GM19372 (cell line): ENCODE results near the gene PCDHA10.
"Not testable (repeated sequence)": the region's sequence is repeated elsewhere in the genome, so short reads cannot be mapped to it uniquely, and the experiment has no call there.

ENCODE experiments used
- ATAC-seq: cut with Tn5 transposase; IDR thresholded peaks from one replicate; pipeline ENCODE4 v1.9.1; 2021; ENCODE audit warnings: mild to moderate bottlenecking, low read depth, moderate library complexity; ENCODE audit not compliant: unreplicated experiment

Gene PCDHA10, protein sequence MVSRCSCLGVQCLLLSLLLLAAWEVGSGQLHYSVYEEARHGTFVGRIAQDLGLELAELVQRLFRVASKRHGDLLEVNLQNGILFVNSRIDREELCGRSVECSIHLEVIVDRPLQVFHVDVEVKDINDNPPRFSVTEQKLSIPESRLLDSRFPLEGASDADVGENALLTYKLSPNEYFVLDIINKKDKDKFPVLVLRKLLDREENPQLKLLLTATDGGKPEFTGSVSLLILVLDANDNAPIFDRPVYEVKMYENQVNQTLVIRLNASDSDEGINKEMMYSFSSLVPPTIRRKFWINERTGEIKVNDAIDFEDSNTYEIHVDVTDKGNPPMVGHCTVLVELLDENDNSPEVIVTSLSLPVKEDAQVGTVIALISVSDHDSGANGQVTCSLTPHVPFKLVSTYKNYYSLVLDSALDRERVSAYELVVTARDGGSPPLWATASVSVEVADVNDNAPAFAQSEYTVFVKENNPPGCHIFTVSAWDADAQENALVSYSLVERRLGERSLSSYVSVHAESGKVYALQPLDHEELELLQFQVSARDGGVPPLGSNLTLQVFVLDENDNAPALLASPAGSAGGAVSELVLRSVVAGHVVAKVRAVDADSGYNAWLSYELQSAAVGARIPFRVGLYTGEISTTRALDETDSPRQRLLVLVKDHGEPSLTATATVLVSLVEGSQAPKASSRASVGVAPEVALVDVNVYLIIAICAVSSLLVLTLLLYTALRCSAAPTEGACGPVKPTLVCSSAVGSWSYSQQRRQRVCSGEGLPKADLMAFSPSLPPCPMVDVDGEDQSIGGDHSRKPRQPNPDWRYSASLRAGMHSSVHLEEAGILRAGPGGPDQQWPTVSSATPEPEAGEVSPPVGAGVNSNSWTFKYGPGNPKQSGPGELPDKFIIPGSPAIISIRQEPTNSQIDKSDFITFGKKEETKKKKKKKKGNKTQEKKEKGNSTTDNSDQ

DNA sequence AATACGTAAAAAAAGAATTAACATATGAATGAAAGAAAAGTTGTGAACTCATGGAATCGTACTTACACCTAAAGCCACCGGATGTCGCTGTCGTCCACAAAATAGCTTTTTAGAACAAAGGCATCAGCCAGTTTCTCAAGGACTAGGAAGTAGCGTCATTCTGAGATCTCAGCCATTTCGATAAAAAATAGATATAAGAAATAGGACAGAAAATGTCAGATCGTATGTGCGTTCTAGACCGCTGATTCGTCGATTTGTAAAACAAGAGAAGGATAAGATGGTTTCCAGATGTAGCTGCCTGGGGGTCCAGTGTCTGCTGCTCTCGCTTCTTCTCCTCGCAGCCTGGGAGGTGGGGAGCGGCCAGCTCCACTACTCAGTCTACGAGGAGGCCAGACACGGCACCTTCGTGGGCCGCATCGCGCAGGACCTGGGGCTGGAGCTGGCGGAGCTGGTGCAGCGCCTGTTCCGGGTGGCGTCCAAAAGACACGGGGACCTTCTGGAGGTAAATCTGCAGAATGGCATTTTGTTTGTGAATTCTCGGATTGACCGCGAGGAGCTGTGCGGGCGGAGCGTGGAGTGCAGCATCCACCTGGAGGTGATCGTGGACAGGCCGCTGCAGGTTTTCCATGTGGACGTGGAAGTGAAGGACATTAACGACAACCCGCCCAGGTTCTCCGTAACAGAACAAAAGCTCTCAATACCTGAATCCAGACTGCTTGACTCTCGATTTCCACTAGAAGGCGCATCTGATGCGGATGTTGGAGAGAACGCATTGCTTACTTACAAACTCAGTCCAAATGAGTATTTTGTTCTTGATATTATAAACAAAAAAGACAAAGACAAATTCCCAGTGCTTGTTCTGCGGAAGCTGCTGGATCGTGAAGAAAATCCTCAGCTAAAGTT is at the start of gene PCDHA10:
Gene PCDHA10, plus strand, starts transcription at position 126 of the 903 bp plus-strand sequence. Its CDS starts 152 bp downstream, at position 278.
- ATAC-seq: no peak

DNA sequence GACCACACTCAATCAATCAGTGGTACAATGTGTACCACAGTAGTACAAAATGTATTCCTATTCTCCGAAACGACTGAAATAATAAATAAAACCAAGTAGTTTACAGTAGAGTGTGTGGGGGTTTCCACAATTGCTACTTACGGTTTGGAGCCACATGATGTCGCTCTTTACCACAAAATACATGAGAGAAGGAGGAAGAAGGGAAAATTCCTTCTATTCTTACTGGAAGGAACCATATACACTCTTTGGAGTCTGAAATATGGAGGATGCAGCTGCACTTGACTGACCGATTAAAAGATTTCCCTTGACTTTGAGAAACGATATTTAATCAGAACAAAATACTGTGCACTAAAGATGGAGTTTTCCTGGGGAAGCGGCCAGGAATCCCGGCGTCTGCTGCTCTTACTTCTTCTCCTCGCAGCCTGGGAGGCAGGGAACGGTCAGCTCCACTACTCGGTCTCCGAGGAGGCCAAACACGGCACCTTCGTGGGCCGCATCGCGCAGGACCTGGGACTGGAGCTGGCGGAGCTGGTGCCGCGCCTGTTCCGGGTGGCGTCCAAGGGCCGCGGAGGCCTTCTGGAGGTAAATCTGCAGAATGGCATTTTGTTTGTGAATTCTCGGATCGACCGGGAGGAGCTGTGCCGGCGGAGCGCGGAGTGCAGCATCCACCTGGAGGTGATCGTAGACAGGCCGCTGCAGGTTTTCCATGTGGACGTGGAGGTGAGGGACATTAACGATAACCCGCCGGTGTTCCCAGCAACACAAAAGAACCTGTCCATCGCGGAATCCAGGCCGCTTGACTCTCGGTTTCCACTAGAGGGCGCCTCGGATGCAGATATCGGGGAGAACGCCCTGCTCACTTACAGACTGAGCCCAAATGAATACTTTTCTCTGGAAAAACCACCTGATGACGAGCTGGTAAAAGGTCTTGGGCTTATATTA is 48.6 kb upstream of the PCDHA10 start, which contains the start of gene PCDHA4:
Gene PCDHA4, plus strand, starts transcription at position 235 of the 942 bp plus-strand sequence.
- no peak for ATAC-seq

DNA sequence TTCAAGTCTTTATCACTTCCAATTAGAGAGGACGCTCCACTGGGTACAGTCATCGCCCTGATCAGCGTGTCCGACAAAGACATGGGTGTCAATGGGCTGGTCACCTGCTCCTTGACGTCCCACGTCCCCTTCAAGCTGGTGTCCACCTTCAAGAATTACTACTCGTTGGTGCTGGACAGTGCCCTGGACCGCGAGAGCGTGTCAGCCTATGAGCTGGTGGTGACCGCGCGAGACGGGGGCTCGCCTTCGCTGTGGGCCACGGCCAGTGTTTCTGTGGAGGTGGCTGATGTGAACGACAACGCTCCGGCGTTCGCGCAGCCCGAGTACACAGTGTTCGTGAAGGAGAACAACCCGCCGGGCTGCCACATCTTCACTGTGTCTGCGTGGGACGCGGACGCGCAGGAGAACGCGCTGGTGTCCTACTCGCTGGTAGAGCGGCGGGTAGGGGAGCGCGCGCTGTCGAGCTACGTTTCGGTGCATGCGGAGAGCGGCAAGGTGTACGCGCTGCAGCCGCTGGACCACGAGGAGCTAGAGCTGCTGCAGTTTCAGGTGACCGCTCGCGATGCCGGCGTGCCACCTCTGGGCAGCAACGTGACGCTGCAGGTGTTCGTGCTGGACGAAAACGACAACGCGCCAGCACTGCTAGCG is 47.3 kb upstream of the PCDHA10 start:
- not testable (repeated sequence) for ATAC-seq

DNA sequence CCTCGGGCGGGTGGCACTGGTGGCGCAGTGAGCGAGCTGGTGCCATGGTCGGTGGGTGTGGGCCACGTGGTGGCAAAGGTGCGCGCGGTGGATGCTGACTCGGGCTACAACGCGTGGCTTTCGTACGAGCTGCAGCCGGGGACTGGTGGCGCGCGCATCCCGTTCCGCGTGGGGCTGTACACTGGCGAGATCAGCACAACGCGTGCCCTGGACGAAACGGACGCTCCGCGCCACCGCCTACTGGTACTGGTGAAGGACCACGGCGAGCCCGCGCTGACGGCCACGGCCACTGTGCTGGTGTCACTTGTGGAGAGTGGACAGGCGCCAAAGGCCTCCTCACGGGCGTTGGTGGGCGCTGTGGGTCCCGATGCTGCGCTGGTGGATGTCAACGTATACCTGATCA is 46.8 kb upstream of the PCDHA10 start:
- ATAC-seq: no peak

DNA sequence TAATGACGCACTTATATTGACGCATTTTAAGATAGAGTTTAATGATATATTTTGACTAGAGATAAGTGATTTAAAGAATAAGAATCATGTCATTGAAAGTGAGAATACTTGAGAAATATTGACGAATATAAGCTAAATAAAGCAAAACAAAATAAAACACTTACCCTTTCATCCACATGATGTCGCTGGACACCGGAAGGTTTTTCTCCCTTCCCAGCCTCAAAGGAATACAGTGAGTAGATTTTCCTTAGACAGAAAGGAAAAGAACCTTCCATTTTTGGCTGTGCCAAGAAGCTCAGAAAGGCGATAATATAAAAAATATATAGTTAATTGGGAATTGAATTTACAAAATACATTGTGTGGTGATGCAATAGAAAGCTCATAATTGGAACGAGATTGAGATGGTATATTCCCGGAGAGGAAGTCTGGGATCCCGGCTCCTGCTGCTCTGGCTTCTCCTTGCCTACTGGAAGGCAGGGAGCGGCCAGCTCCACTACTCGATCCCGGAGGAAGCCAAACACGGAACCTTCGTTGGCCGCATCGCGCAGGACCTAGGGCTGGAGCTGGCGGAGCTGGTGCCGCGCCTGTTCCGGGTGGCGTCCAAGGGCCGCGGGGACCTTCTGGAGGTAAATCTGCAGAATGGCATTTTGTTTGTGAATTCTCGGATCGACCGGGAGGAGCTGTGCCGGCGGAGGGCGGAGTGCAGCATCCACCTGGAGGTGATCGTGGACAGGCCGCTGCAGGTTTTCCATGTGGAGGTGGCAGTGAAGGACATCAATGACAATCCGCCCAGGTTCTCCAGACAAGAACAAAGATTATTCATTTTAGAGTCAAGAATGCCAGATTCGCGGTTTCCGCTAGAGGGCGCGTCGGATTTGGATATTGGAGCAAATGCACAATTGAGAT is 34.1 kb upstream of the PCDHA10 start, which contains the start of gene PCDHA5:
Gene PCDHA5, plus strand, starts transcription at position 239 of the 906 bp plus-strand sequence.
- no peak for ATAC-seq

DNA sequence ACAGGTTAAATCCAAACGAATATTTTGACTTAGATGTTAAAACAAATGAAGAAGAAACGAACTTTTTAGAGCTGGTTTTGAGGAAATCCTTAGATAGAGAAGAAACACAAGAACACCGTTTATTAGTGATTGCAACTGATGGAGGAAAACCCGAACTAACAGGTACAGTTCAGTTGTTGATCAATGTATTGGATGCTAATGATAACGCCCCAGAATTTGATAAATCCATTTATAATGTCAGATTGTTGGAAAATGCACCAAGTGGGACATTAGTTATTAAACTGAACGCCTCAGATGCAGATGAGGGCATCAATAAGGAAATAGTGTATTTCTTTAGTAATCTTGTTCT is 33.4 kb upstream of the PCDHA10 start:
- ATAC-seq: no peak

DNA sequence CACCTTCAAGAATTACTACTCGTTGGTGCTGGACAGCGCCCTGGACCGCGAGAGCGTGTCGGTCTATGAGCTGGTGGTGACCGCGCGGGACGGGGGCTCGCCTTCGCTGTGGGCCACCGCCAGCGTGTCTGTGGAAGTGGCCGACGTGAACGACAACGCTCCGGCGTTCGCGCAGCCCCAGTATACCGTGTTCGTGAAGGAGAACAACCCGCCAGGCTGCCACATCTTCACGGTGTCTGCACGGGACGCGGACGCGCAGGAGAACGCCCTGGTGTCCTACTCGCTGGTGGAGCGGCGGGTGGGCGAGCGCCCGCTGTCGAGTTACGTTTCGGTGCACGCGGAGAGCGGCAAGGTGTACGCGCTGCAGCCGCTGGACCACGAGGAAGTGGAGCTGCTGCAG is 32.7 kb upstream of the PCDHA10 start:
- not testable (repeated sequence) for ATAC-seq

DNA sequence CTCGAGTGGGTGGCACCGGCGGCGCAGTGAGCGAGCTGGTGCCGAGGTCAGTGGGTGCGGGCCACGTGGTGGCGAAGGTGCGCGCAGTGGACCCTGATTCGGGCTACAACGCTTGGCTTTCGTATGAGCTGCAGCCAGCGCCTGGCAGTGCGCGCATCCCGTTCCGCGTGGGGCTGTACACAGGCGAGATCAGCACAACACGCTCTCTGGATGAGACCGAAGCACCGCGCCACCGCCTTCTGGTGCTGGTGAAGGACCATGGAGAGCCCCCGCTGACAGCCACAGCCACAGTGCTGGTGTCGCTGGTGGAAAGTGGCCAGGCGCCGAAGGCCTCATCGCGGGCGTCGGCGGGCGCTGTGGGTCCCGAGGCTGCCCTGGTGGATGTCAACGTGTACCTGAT is 32.2 kb upstream of the PCDHA10 start:
- ATAC-seq: no peak

DNA sequence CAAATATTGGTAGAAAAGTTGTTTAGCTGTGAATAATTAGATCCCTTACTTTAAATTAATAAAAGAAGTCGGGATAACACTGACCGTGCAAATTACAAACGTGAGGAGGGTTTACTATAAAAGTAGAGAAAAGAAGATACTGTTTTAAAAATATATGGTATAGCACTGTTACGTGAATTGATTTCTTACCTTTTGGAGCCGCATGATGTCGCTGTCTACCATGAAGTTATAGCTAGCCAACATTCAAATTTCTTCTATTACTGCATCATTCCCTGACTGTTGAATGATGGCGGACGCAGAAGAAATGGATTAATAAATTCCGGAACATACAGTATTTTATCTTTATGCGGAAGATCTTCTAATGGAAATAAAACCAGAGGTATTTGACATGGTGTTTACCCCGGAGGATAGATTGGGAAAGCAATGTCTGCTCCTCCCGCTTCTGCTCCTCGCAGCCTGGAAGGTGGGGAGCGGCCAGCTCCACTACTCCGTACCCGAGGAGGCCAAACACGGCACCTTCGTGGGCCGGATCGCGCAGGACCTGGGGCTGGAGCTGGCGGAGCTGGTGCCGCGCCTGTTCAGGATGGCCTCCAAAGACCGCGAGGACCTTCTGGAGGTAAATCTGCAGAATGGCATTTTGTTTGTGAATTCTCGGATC is 27.9 kb upstream of the PCDHA10 start, which contains the start of gene PCDHA6:
Gene PCDHA6, plus strand, starts transcription at position 257 of the 658 bp plus-strand sequence. Its CDS starts 132 bp downstream, at position 389.
- no peak for ATAC-seq

DNA sequence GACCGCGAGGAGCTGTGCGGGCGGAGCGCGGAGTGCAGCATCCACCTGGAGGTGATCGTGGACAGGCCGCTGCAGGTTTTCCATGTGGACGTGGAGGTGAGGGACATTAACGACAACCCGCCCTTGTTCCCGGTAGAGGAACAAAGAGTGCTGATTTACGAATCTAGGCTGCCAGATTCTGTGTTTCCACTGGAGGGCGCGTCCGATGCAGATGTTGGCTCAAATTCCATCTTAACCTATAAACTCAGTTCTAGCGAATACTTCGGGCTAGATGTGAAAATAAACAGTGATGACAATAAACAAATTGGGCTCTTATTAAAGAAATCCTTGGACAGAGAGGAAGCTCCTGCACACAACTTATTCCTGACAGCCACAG is 27.3 kb upstream of the PCDHA10 start:
- ATAC-seq: no peak

DNA sequence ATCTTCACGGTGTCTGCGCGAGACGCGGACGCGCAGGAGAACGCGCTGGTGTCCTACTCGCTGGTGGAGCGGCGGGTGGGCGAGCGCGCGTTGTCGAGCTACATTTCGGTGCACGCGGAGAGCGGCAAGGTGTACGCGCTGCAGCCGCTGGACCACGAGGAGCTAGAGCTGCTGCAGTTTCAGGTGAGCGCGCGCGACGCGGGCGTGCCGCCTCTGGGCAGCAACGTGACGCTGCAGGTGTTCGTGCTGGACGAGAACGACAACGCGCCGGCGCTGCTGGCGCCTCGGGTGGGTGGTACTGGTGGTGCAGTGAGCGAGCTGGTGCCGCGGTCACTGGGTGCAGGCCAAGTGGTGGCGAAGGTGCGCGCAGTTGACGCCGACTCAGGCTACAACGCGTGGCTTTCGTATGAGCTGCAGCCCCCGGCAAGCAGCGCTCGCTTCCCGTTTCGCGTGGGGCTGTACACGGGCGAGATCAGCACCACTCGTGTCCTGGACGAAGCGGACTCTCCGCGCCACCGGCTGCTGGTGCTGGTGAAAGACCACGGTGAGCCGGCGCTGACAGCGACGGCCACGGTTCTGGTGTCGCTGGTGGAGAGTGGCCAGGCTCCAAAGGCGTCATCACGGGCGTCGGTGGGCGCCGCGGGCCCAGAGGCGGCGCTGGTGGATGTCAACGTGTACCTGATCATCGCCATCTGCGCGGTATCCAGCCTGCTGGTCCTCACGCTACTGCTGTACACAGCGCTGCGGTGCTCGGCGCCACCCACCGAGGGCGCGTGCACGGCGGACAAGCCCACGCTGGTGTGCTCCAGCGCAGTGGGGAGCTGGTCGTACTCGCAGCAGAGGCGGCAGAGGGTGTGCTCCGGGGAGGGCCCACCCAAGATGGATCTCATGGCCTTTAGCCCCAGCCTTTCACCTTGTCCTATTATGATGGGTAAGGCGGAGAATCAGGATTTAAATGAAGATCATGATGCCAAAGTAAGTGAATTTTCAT is 25.9 kb upstream of the PCDHA10 start:
- ATAC-seq: not testable (repeated sequence)

DNA sequence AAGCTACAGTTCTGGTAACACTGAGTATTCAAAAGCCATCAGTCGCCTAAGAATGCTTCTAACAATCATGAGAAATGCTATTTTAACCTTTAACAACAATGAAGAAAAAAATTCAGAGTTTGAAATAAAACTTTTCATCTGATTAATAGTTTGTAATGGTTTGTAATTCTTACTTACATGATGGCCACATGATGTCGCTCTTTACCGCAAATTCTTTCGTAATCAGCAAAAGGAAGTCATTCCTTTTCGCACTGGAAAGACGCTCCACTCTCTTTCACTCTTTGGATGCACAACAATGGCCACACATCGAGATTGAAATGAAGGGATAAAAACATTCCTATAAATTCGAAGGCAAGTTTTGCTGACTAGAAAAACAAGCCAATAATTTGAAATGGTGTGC is 21.7 kb upstream of the PCDHA10 start, which contains the start of gene PCDHA7:
Gene PCDHA7, plus strand, starts transcription at position 277 of the 400 bp plus-strand sequence. Its CDS starts 115 bp downstream, at position 392.
- no peak for ATAC-seq

DNA sequence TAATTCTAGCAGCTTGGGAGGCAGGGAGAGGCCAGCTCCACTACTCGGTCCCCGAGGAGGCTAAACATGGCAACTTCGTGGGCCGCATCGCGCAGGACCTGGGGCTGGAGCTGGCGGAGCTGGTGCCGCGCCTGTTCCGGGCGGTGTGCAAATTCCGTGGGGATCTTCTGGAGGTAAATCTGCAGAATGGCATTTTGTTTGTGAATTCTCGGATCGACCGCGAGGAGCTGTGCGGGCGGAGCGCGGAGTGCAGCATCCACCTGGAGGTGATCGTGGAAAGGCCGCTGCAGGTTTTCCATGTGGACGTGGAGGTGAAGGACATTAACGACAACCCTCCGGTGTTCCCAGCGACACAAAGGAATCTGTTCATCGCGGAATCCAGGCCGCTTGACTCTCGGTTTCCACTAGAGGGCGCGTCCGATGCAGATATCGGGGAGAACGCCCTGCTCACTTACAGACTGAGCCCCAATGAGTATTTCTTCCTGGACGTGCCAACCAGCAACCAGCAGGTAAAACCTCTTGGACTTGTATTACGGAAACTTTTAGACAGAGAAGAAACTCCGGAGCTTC is 21.2 kb upstream of the PCDHA10 start:
- not testable (repeated sequence) for ATAC-seq

DNA sequence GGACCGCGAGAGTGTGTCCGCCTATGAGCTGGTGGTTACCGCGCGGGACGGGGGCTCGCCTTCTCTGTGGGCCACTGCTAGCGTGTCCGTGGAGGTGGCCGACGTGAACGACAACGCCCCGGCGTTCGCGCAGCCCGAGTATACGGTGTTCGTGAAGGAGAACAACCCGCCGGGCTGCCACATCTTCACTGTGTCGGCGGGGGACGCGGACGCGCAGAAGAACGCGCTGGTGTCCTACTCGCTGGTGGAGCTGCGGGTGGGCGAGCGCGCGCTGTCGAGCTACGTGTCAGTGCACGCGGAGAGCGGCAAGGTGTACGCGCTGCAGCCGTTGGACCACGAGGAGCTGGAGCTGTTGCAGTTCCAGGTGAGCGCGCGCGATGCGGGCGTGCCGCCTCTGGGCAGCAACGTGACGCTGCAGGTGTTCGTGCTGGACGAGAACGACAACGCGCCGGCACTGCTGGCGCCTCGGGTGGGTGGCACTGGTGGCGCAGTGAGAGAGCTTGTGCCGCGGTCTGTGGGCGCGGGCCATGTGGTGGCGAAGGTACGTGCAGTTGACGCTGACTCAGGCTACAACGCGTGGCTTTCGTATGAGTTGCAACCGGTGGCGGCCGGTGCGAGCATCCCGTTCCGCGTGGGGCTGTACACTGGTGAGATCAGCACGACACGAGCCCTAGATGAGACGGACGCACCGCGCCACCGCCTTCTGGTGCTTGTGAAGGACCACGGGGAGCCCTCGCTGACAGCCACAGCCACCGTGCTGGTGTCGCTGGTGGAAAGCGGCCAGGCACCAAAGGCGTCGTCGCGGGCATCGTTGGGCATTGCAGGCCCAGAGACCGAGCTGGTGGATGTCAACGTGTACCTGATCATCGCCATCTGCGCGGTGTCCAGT is 19.8 kb upstream of the PCDHA10 start:
- ATAC-seq: no peak
